Measurements from ENCODE around the gene UGT2A2.

The UGT2A2 gene

DNA sequence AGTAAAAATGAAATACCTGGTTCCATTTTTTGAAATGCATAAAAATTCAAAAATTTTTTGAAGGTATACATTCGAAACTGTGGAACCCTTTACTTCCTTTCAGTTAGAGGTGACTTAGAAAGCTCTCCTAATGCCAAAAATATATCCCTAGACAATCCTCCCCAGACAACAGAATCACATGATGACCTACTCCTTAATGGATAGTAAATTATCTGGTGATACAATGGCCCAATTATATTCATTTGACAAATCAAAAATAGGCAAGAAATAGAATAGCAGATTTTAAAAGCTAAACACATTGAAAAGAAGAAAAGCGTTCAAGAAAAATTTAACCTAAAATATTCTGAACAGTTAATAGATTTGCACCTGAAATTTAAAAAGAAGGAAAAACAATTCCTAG is 3.5 kb upstream of the UGT2A2 start:
- TF ChIP-seq, protein P1, sequence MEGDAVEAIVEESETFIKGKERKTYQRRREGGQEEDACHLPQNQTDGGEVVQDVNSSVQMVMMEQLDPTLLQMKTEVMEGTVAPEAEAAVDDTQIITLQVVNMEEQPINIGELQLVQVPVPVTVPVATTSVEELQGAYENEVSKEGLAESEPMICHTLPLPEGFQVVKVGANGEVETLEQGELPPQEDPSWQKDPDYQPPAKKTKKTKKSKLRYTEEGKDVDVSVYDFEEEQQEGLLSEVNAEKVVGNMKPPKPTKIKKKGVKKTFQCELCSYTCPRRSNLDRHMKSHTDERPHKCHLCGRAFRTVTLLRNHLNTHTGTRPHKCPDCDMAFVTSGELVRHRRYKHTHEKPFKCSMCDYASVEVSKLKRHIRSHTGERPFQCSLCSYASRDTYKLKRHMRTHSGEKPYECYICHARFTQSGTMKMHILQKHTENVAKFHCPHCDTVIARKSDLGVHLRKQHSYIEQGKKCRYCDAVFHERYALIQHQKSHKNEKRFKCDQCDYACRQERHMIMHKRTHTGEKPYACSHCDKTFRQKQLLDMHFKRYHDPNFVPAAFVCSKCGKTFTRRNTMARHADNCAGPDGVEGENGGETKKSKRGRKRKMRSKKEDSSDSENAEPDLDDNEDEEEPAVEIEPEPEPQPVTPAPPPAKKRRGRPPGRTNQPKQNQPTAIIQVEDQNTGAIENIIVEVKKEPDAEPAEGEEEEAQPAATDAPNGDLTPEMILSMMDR (IDR thresholded peaks at IDR 0.05; ENCODE audit: low read length), result no peak
- no peak for TF ChIP-seq EZH2 (IDR thresholded peaks at IDR 0.05; ENCODE audit: borderline replicate concordance, low read length)
- Histone ChIP-seq H3K4me3 (ENCODE audit: low read depth, low read length, poor library complexity, severe bottlenecking) (no peak overlapping the region), H3K9me3 (ENCODE audit: low read length) (no peaks in the 10 kb centered on the region), H3K27me3 (ENCODE audit: insufficient read depth, low read length) (no peaks in the 10 kb centered on the region), H3K4me1 (ENCODE audit: insufficient read depth, low read length, severe bottlenecking) (no peaks in the 10 kb centered on the region), H3K79me2 (ENCODE audit: insufficient read depth, low read length) (no peaks in the 10 kb centered on the region), H3K36me3 (ENCODE audit: insufficient read depth, low read length) (no peaks in the 10 kb centered on the region), H3F3A (ENCODE audit: insufficient read depth, low read length) (no peaks in the 10 kb centered on the region), H3K9ac (ENCODE audit: low read length) (no peak overlapping the region), H4K20me1 (ENCODE audit: insufficient read depth, low read length) (no peaks in the 10 kb centered on the region), H2AFZ (ENCODE audit: low read length) (no peak overlapping the region), H3K4me2 (ENCODE audit: low read length) (no peak overlapping the region), H3K27ac (ENCODE audit: low read depth, low read length, poor library complexity, severe bottlenecking) (no peak overlapping the region), H3K9me2 (ENCODE audit: low read depth, low read length) (no peaks in the 10 kb centered on the region)

DNA sequence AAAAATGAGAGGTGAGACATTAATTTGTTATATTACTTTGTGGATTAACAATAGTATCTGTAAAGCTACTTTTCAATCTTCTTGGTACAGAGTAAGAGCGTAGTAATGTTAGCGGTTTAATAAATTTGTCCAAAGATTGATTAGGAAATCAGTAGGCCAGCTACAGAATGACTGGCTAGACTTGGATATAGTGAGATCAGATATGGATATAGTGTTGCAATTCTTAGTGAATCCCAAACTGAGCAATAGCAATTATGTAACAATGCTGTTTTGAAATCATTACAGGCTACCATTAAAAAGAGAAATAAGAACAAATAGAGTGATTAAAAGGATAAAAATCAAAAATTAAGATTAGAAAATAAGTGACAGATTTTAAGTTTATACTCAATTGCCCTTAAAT is 847 bp upstream of the UGT2A2 start:
- no peaks in the 10 kb centered on the region for H3K9me3 ChIP-seq (ENCODE audit: low read length)
- H3K9me2 ChIP-seq (ENCODE audit: low read depth, low read length), result no peaks in the 10 kb centered on the region
- no peak overlapping the region for H2AFZ ChIP-seq (ENCODE audit: low read length)
- H3K4me2 ChIP-seq (ENCODE audit: low read length), result no peak overlapping the region
- no peak for TF ChIP-seq EZH2 (IDR thresholded peaks at IDR 0.05; ENCODE audit: borderline replicate concordance, low read length)
- TF ChIP-seq, protein P1 (IDR thresholded peaks at IDR 0.05; ENCODE audit: low read length), result no peak
- no peak overlapping the region for H3K4me3 ChIP-seq (ENCODE audit: low read depth, low read length, poor library complexity, severe bottlenecking)
- H3K9ac ChIP-seq (ENCODE audit: low read length), result no peak overlapping the region
- H3K4me1 ChIP-seq (ENCODE audit: insufficient read depth, low read length, severe bottlenecking), result no peaks in the 10 kb centered on the region
- no peaks in the 10 kb centered on the region for H3K79me2 ChIP-seq (ENCODE audit: insufficient read depth, low read length)
- no peaks in the 10 kb centered on the region for H4K20me1 ChIP-seq (ENCODE audit: insufficient read depth, low read length)
- H3K27ac ChIP-seq (ENCODE audit: low read depth, low read length, poor library complexity, severe bottlenecking), result no peak overlapping the region
- no peaks in the 10 kb centered on the region for H3K27me3 ChIP-seq (ENCODE audit: insufficient read depth, low read length)
- no peaks in the 10 kb centered on the region for H3F3A ChIP-seq (ENCODE audit: insufficient read depth, low read length)
- H3K36me3 ChIP-seq (ENCODE audit: insufficient read depth, low read length), result no peaks in the 10 kb centered on the region

DNA sequence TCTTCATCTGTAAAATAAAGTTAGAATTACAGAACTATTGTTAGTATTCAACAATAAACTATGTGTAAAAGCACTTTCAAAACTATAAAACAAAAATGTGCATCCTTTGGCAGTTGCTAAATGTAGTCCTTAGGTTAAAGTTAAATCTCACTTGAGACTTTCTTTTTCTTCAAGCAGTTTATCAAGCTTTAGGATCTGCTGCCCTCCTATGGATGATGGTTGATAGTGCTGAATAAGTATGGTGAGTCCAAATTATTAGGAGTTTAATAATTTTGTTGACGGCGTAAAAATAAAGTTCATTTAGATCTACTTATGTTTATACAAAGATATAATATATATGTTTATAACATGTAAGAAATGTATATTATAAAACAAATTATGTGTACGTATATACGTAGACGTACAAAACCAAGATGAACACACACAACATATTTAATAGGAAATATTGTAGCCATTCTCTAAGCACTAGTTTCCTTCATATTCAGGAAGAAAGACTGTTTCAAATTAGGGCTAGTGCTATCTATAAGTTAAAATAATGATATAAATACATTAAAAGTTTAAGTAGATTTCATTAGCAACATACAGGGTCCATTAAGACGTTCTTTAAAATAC is 22.3 kb downstream of the UGT2A2 start:
- H4K20me1 ChIP-seq (ENCODE audit: insufficient read depth, low read length), result no peaks in the 10 kb centered on the region
- no peak overlapping the region for H3K4me3 ChIP-seq (ENCODE audit: low read depth, low read length, poor library complexity, severe bottlenecking)
- no peaks in the 10 kb centered on the region for H3K27me3 ChIP-seq (ENCODE audit: insufficient read depth, low read length)
- no peaks in the 10 kb centered on the region for H3K4me1 ChIP-seq (ENCODE audit: insufficient read depth, low read length, severe bottlenecking)
- H3K4me2 ChIP-seq (ENCODE audit: low read length), result no peak overlapping the region
- no peaks in the 10 kb centered on the region for H3K9me2 ChIP-seq (ENCODE audit: low read depth, low read length)
- no peaks in the 10 kb centered on the region for H3K9me3 ChIP-seq (ENCODE audit: low read length)
- no peaks in the 10 kb centered on the region for H3K36me3 ChIP-seq (ENCODE audit: insufficient read depth, low read length)
- H3F3A ChIP-seq (ENCODE audit: insufficient read depth, low read length), result no peaks in the 10 kb centered on the region
- H3K27ac ChIP-seq (ENCODE audit: low read depth, low read length, poor library complexity, severe bottlenecking), result no peak overlapping the region
- no peaks in the 10 kb centered on the region for H3K79me2 ChIP-seq (ENCODE audit: insufficient read depth, low read length)
- H2AFZ ChIP-seq (ENCODE audit: low read length), result no peak overlapping the region
- no peak for TF ChIP-seq EZH2 (IDR thresholded peaks at IDR 0.05; ENCODE audit: borderline replicate concordance, low read length)
- TF ChIP-seq, protein P1 (IDR thresholded peaks at IDR 0.05; ENCODE audit: low read length), result peak; percentile 36
- no peak overlapping the region for H3K9ac ChIP-seq (ENCODE audit: low read length)

All from OCI-LY1 (cell line).